GM19467 (cell line): ENCODE data around the gene TACC3.

Experiments
- ATAC-seq: cut with Tn5 transposase; IDR thresholded peaks from one replicate; pipeline ENCODE4 v1.9.1; 2021; ENCODE audit warnings: mild to moderate bottlenecking, moderate library complexity; ENCODE audit not compliant: unreplicated experiment

Gene TACC3

GRCh38 chr4:1721003-1721665 lies at the start of gene TACC3, which contains the start of gene TMEM129:
TSS of gene TACC3 (plus strand) at chr4:1721521. CDS start at chr4:1723422, 1,901 bp downstream.
TSS of gene TMEM129 (minus strand) at chr4:1721323. CDS start at chr4:1720837, 486 bp downstream.
- peak; percentile 72 for ATAC-seq

GRCh38 chr4:1673671-1674070 lies 47.6 kb upstream of the TACC3 start:
- no peak for ATAC-seq

GRCh38 chr4:1674682-1675081 lies 46.6 kb upstream of the TACC3 start:
- no peak for ATAC-seq

- no peak for ATAC-seq
These were observed 46.1 kb upstream of the TACC3 start for GRCh38 chr4:1675136-1675801.

GRCh38 chr4:1675802-1676137 lies 45.6 kb upstream of the TACC3 start:
- ATAC-seq: no peak

- ATAC-seq: no peak
These were observed 44.5 kb upstream of the TACC3 start for GRCh38 chr4:1676605-1677525.

- ATAC-seq: no peak
These were observed 43.1 kb upstream of the TACC3 start for GRCh38 chr4:1678244-1678643.

GRCh38 chr4:1682860-1683259 lies 38.5 kb upstream of the TACC3 start:
- ATAC-seq: no peak

GRCh38 chr4:1683261-1683735 lies 38.0 kb upstream of the TACC3 start:
- no peak for ATAC-seq

GRCh38 chr4:1683736-1684505 lies 37.4 kb upstream of the TACC3 start, which contains the start of gene FAM53A:
TSS of gene FAM53A (minus strand) at chr4:1684313. CDS start at chr4:1668741, 15,572 bp downstream.
- ATAC-seq: peak; percentile 82

- ATAC-seq: peak; percentile 16
These were observed 36.7 kb upstream of the TACC3 start for GRCh38 chr4:1684506-1685234.

- no peak for ATAC-seq
These were observed 35.8 kb upstream of the TACC3 start for GRCh38 chr4:1685235-1686150.

GRCh38 chr4:1686440-1687036 lies 34.8 kb upstream of the TACC3 start:
- ATAC-seq: no peak

GRCh38 chr4:1690698-1691097 lies 30.6 kb upstream of the TACC3 start:
- ATAC-seq: no peak

GRCh38 chr4:1691737-1692373 lies 29.5 kb upstream of the TACC3 start:
- no peak for ATAC-seq

GRCh38 chr4:1693131-1693896 lies 28.0 kb upstream of the TACC3 start:
- ATAC-seq: no peak

- ATAC-seq: no peak
These were observed 25.4 kb upstream of the TACC3 start for GRCh38 chr4:1695913-1696312.
